Right renal pelvis (tissue), 4 donors: ENCODE results near the gene FNDC3A. TPM values are rescaled to one million over a fixed set of nuclear protein-coding genes. Genes with fewer than 3 reads are reported as not detected.
"Not testable (repeated sequence)": the region's sequence is repeated elsewhere in the genome, so short reads cannot be mapped to it uniquely, and the experiment has no call there.

ENCODE experiments used
- DNase-seq, 4 donors: peaks; one replicate each; pipeline ENCODE4 v3.0.0-alpha.2; 2013; ENCODE audit warnings: low read depth in 4 of 4, low spot score in 3 of 4, missing footprints in 1 of 4
- polyA plus RNA-seq, 4 donors: library from polyadenylated mRNA; unstranded; fragments of 120-200 nt; gene quantifications; one replicate each; pipeline ENCODE4 v1.2.1, GENCODE V29; 2013; ENCODE audit not compliant: insufficient read length in 4 of 4

The FNDC3A gene
- polyA plus RNA-seq, 4 donors: 68.5 to 88.5 (median 81.6) TPM

- no peak for DNase-seq
Measured at GRCh38 chr13:49124693-49125304, 149.1 kb downstream of the FNDC3A start.

GRCh38 chr13:49125964-49126524 is 150.3 kb downstream of the FNDC3A start:
- DNase-seq: no peak

- no peak for DNase-seq
Measured at GRCh38 chr13:49132479-49133002, 156.8 kb downstream of the FNDC3A start.

- no peak for DNase-seq
Measured at GRCh38 chr13:49134305-49134704, 158.6 kb downstream of the FNDC3A start.

GRCh38 chr13:49137138-49137643 is 161.5 kb downstream of the FNDC3A start:
- DNase-seq: not testable (repeated sequence)

- DNase-seq: no peak
Measured at GRCh38 chr13:49140910-49141611, 165.3 kb downstream of the FNDC3A start.

- no peak for DNase-seq
Measured at GRCh38 chr13:49146950-49147355, 171.2 kb downstream of the FNDC3A start.

- no peak for DNase-seq
Measured at GRCh38 chr13:49148405-49148804, 172.7 kb downstream of the FNDC3A start.

GRCh38 chr13:49157955-49158584 is 182.4 kb downstream of the FNDC3A start:
- DNase-seq: not testable (repeated sequence)

- not testable (repeated sequence) for DNase-seq
Measured at GRCh38 chr13:49163162-49163561, 187.4 kb downstream of the FNDC3A start.

- no peak for DNase-seq
Measured at GRCh38 chr13:49164712-49165111, 189.0 kb downstream of the FNDC3A start.

- no peak for DNase-seq
Measured at GRCh38 chr13:49165798-49166752, 190.4 kb downstream of the FNDC3A start.

GRCh38 chr13:49171359-49171758 is 195.6 kb downstream of the FNDC3A start:
- DNase-seq: no peak

- no peak for DNase-seq
Measured at GRCh38 chr13:49183672-49184325, 208.1 kb downstream of the FNDC3A start.

- DNase-seq: no peak
Measured at GRCh38 chr13:49184621-49185020, 208.9 kb downstream of the FNDC3A start.

GRCh38 chr13:49185264-49185663 is 209.6 kb downstream of the FNDC3A start:
- no peak for DNase-seq

- no peak for DNase-seq
Measured at GRCh38 chr13:49190901-49191300, 215.2 kb downstream of the FNDC3A start.

- DNase-seq: no peak
Measured at GRCh38 chr13:49206641-49207040, 230.9 kb downstream of the FNDC3A start.

- no peak for DNase-seq
Measured at GRCh38 chr13:49208619-49209018, 232.9 kb downstream of the FNDC3A start.
